Muscle layer of colon (tissue), 2 donors: ENCODE results near the gene ALDH3B1.

Source experiments
- H3K27ac ChIP-seq: one replicate; pipeline ENCODE4 v1.7.0; 2013; ENCODE audit warnings: low read depth, mild to moderate bottlenecking, low read length, moderate library complexity
- H3K27me3 ChIP-seq, 2 donors: one replicate each; pipeline ENCODE4 v1.7.0; 2013; ENCODE audit warnings: low read length in 2 of 2, mild to moderate bottlenecking in 2 of 2; ENCODE audit not compliant: insufficient read depth in 2 of 2, control insufficient read depth in 1 of 2
- H3K36me3 ChIP-seq: one replicate; pipeline ENCODE4 v1.7.0; 2013; ENCODE audit warnings: mild to moderate bottlenecking, low read length; ENCODE audit not compliant: insufficient read depth
- H3K4me1 ChIP-seq: one replicate; pipeline ENCODE4 v1.7.0; 2013; ENCODE audit warnings: mild to moderate bottlenecking, low read length; ENCODE audit not compliant: insufficient read depth
- H3K4me3 ChIP-seq, 2 donors: one replicate each; pipeline ENCODE4 v1.7.0; 2013; ENCODE audit warnings: low read length in 2 of 2, low read depth in 1 of 2, mild to moderate bottlenecking in 1 of 2, moderate library complexity in 1 of 2
- H3K9ac ChIP-seq: one replicate; pipeline ENCODE4 v1.7.0; 2013; ENCODE audit warnings: low read length
- H3K9me3 ChIP-seq: one replicate; pipeline ENCODE4 v1.7.0; 2013; ENCODE audit warnings: mild to moderate bottlenecking, low read length
- donor health status: abdominal sarcoma.
- donor health status: Adenocarcinoma of cecum.

Gene ALDH3B1

DNA sequence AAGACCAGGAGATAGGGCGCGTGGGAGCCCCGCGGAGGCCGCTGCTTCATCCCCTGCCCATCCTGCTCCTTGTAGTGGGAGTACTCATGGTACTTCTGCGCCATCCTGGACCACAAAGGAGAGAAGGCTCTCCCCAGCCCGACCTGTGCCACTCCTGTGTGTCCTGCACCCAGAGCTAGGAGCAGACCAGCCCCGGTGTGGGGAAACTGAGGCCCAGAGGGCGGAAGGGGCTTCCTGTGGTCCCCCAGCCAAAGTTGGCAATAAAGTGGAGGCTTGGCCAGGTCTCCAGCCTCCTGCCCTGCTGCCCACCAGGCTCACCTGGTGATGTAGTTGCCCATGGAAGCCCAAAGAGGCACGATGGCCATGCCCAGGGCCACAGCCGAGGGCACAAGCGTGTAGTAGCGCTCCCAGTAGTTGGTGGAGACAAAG is 10.9 kb upstream of the ALDH3B1 start:
- Histone ChIP-seq H3K27me3 (no peaks in the 10 kb centered on the region), H3K27ac (no peak overlapping the region), H3K9ac (no peak overlapping the region)

DNA sequence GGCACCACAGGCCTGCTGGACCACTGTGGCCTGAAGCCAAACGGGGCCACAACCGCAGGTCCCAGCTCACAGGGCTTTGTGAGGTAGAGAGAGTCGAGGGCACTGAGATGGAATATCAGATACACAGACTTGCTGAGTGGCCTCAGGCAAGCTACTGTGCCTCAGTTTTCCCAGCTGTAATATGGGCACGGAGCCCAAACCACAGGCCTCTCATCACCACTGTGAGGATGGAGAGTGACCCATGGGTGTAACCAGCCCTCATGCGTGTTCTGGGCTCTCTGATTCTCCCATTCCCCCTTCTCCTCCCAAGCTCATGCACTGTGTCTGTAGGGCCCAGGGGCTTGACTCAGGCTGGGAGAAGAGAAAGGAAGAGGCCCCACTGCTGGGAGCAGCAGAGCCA is 10.4 kb upstream of the ALDH3B1 start:
- Histone ChIP-seq H3K9ac (no peak overlapping the region), H3K4me3 (no peak overlapping the region), H3K36me3 (no peaks in the 10 kb centered on the region), H3K9me3 (no peaks in the 10 kb centered on the region), H3K4me1 (no peaks in the 10 kb centered on the region), H3K27me3 (no peaks in the 10 kb centered on the region), H3K27ac (no peak overlapping the region)

More for the DNA sequence above, 10.9 kb upstream of the ALDH3B1 start:
- no peaks in the 10 kb centered on the region for H3K9me3 ChIP-seq
- no peaks in the 10 kb centered on the region for H3K4me1 ChIP-seq
- H3K4me3 ChIP-seq, result no peak overlapping the region
- H3K36me3 ChIP-seq, result no peaks in the 10 kb centered on the region

DNA sequence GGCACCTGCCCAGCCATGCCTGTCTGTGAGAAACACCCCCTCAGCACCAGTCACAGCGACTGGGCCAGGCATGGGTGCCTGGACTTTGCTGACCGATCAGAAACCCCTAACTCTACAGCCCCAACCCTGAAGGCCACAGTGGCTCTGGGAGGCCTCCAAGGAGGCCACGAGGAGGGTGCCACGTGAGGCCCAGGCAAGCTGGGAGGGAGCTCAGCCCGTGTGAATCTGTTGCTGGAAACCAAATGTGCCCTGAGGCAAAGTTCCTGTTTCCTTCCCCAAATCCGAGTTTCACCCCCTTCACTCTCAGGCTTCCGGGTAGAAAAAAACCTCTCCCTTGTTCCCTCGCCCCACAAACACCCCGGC is 7.6 kb upstream of the ALDH3B1 start:
- no peak overlapping the region for H3K4me3 ChIP-seq
- H3K9ac ChIP-seq, result no peak overlapping the region
- H3K27ac ChIP-seq, result no peak overlapping the region

DNA sequence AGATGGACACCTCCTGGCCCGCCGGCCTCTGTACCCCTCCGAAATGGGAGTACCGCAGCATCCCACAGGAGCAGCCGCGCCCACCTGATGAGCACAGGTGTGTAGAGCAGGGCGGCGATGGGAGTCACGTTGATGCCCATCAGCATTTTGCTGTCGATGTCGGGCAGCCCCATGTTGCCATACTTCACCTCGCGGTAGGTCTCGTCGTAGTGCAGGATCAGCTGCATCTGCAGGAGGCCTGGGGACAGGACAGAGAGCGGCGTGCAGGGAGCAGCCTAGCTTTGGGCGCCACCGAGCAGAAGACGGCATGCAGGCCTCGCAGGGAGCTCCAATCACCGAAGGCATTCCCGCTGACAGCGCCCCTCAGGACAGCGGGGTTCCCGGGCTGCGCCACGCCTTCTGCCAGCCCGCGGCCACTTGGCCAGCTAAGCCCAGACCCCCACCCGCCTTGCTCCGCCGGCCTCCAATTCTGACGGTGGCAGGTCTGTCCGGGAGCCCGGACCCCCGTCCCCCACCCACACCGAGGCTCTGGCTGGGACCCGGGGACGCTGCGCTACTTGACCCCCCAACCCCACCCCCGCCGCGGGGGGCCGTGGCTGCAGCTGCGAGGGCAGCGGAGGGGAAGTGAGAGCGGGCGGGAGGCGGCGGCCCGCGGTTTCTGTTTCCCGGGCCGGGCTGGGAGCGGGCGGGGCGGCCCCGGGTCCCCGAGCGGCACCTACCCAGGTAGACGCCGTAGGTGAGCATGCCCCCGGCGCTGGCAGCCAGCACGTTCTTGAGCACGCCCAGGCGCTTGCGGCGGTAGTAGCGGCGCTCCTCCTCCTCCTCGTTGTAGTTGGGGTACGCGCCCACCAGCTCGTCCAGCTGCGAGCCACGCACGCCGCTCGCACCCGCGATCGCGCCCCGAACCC is 6.9 kb upstream of the ALDH3B1 start:
- Histone ChIP-seq H3K27me3 (no peaks in the 10 kb centered on the region), H3K9ac (no peak overlapping the region), H3K9me3 (no peaks in the 10 kb centered on the region), H3K4me1 (no peaks in the 10 kb centered on the region), H3K36me3 (no peaks in the 10 kb centered on the region), H3K27ac (peak overlapping the region; percentile 14), H3K4me3 (peak overlapping the region; percentile 43 to 54)

More for the DNA sequence above, 7.6 kb upstream of the ALDH3B1 start:
- H3K36me3 ChIP-seq, result no peaks in the 10 kb centered on the region
- H3K9me3 ChIP-seq, result no peaks in the 10 kb centered on the region
- no peaks in the 10 kb centered on the region for H3K27me3 ChIP-seq
- H3K4me1 ChIP-seq, result no peaks in the 10 kb centered on the region

DNA sequence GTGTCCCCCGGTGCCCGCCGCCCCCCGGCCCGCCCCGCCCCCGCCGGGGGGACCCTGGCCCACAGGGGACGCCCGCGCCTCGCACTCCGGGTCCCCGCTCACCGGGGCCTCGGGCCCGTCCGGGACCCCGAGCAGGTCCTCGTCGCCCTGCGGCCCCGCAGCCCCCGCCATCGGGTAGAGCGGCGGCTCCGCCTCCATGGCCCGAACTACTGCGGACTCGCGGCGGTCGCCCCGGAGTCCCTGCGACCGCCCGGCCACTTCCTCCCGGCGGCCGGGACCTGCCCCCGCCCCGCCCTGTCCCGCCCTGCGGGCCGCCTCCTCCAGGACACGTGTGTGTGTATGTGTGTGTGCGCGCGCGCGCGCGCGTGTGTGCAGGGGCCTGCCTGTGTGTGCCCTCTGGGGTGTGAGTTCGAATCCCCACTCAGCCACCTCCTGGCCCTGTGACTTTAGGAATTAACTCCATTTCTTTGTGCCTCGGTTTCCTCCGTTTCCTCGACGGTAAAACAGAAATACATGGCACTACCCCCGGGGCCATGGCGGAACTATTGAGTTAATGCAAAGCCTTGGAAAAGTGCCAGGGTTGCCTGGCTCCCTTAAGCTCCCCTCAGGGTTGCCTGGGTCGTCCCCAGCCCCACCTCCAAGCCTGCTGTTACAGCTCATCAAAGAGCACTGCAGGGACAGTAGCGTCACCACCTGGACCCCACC is 6.1 kb upstream of the ALDH3B1 start, which contains the start of gene UNC93B1:
TSS of gene UNC93B1 (minus strand) at position 252 of the 705 bp plus-strand sequence. CDS start at position 198, 54 bp downstream.
- no peaks in the 10 kb centered on the region for H3K36me3 ChIP-seq
- H3K27ac ChIP-seq, result peak within 1 kb of the TSS; percentile 14
- H3K9ac ChIP-seq, result no peak within 1 kb of the TSS
- H3K4me1 ChIP-seq, result no peaks in the 10 kb centered on the region
- no peaks in the 10 kb centered on the region for H3K27me3 ChIP-seq
- H3K9me3 ChIP-seq, result no peaks in the 10 kb centered on the region
- H3K4me3 ChIP-seq, result peak within 1 kb of the TSS; percentile 43 to 54

DNA sequence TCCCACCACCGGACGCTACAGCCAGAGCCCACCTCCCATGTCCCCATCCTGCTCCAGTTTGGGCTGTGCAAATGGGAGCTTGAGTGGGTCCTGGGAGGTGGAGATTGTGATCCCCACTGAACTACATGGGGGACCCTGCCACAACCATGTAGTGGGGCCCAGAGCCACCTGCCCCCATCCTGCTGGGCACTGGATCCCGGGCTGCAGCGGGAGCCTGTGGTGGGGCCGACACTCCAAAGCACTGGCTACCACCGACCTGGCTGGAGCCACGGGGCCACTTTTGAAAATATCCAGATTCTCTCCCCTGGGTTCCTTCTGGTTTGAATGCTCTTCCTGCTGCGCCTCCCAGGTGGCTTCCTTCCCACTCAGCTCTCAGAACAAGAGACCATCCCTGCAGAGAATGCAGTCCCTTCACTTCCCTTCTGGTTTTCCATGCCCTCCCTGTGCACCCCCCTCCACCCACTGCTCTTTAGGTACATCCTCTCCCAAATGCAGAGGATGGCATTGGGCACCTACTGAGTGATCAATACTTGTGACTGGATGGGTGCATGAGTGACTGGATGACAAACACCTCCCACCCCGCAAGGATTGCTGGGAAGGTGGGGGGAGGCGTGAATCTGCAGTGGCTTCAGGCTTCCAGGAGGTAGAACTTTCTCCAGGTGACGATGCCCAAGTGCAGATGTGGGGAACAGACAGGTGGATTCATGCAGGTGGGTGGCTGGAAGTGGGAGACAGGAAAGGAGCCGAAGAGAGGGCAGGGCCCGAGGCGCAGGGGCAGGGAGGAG is 5.4 kb upstream of the ALDH3B1 start:
- H3K36me3 ChIP-seq, result no peaks in the 10 kb centered on the region
- no peak overlapping the region for H3K9ac ChIP-seq
- H3K9me3 ChIP-seq, result no peaks in the 10 kb centered on the region
- H3K4me1 ChIP-seq, result peaks cover 7% of the 10 kb centered on the region
- H3K27me3 ChIP-seq, result no peaks in the 10 kb centered on the region
- no peak overlapping the region for H3K27ac ChIP-seq
- H3K4me3 ChIP-seq, result peak overlapping the region in 1 of 2 donors; percentile 29

DNA sequence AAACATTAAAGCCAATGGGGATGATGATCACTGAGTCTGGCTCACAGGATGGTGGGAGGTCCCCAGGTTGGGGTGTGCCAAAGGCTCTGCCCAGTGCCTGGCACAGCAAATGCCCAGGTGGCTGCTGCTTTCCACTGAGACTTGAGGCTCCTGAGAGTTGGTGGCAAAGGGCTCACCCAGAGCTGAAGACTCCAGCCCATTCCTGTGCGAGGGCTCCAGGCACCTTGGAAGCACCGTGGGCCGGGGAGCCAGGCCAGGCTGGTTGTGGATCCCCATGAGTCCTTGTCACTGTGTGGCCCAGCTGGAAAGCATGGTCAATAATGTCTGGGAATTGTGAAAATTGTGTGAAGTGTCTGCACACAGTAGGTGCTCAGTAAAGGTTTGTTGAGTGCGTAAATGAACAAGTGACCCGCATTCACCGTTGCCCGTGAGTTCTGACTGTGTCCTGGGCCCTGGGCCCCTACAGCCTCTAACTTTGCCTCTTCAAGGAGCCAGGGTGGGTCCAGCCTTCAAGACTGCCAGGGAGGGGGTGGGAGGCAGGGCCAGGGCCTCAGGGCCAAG is 3.4 kb upstream of the ALDH3B1 start:
- no peaks in the 10 kb centered on the region for H3K9me3 ChIP-seq
- no peak overlapping the region for H3K27ac ChIP-seq
- H3K9ac ChIP-seq, result no peak overlapping the region
- no peak overlapping the region for H3K4me3 ChIP-seq
- no peaks in the 10 kb centered on the region for H3K27me3 ChIP-seq
- no peaks in the 10 kb centered on the region for H3K36me3 ChIP-seq
- H3K4me1 ChIP-seq, result peaks cover 23% of the 10 kb centered on the region

DNA sequence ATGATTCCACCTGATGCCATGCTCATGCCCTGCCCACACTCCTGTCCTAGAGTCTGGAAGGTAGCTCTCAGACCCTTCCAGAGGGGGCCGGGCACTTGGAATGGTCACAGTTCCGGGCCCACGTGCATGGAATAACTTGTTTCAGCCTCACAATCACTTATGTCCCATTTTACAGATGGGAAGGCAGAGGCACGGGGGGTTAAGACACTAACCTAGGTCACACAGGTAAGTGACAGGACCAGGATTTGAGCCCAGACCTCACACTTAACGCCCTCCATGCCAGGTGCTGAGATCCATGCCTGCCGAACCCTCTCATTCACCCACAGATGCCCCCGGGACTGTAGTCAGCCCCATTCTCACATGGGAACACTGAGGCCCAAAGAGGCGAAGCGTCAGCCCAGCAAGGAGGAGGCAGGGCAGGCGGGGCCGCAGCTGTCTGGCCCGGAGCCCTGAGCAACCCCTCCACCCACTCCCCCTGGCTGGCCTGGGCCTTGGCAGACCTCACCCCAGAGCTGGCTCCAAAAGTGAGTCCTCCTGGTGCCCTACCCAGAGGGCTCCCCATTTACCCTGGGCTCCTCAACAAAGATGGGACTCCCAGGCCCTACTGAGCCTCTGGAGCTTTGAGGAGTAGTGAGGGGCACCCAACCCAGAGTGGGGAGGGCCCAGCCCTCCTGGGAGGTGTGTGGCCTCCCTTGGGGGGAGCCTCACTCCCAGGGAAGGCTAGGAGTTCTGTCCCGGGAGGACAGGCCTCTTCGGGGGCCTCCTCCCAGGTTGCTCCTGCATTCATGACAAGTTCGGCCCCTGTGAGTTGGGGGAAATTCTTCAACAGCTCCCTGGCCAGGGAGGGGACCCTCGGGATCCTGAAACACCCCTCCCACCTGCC is 2.4 kb upstream of the ALDH3B1 start:
- no peaks in the 10 kb centered on the region for H3K27me3 ChIP-seq
- H3K9ac ChIP-seq, result no peak overlapping the region
- H3K4me1 ChIP-seq, result peaks cover 23% of the 10 kb centered on the region
- H3K9me3 ChIP-seq, result no peaks in the 10 kb centered on the region
- H3K27ac ChIP-seq, result no peak overlapping the region
- H3K4me3 ChIP-seq, result no peak overlapping the region
- no peaks in the 10 kb centered on the region for H3K36me3 ChIP-seq

DNA sequence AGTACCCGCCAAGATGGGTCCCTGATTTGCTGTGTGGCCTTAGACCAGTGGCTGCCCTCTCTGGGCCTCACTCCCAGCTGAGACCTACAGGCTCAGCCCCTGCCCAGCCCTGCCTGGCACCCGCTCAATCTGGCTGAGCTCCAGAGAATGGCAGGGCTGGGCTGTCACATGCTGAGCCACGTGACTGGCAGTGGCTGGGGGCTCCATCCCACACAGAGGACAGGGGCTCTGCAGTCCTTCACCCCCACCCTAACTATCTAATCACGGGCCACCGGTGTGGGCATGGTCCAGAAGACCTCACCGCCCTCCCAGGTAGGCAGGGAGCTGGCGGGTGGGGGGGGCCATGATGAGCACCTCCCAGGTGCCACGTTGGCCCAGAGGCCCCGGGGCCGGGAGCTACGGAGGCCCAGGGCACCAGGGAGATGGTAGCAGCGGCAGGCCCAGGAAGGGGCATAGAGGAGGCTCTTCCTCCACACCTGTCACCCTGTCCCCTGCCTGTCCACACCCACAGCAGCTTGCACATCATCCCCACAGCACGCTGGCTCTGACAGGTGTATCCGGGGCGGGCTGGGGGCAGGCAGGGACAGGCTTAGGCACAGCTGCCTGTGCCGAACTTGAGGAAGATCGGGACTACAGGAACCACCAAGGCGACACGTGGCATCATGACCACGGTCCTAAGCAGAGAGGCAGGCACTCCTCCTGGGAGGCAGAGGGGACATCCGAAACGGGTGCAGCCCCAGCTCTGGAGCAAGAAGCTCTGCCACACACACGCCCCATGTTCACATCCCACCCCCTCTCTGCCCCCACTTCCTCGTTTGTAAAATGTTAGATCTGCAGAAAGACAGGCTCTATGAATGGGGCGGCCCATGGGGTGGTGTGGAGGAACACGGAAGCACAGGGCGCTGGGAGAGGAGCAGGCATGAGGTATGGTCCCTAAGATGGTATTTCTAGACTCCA is 1.5 kb upstream of the ALDH3B1 start:
- H3K9me3 ChIP-seq, result no peaks in the 10 kb centered on the region
- H3K9ac ChIP-seq, result no peak overlapping the region
- no peaks in the 10 kb centered on the region for H3K36me3 ChIP-seq
- peaks cover 24% of the 10 kb centered on the region for H3K4me1 ChIP-seq
- H3K27me3 ChIP-seq, result no peaks in the 10 kb centered on the region
- no peak overlapping the region for H3K4me3 ChIP-seq
- no peak overlapping the region for H3K27ac ChIP-seq
